GM18505 (cell line): Measurements from ENCODE around the gene MARS1.

ENCODE experiments used
- ATAC-seq: cut with Tn5 transposase; IDR thresholded peaks from one replicate; pipeline ENCODE4 v1.9.1; 2021; ENCODE audit not compliant: unreplicated experiment
- POLR2A ChIP-seq: IDR thresholded peaks from 4 replicates; pipeline ENCODE4 v1.6.1; 2011; ENCODE audit warnings: borderline replicate concordance; ENCODE audit not compliant: insufficient read depth, insufficient read length; ENCODE audit errors: extremely low read depth

The MARS1 gene

GRCh38 chr12:57470970-57471656, 16.8 kb upstream of the MARS1 start:
- ATAC-seq: no peak
- TF ChIP-seq POLR2A: no peak

- TF ChIP-seq POLR2A: no peak
Observed at GRCh38 chr12:57471661-57472060, 16.2 kb upstream of the MARS1 start.

GRCh38 chr12:57472391-57472790, 15.5 kb upstream of the MARS1 start:
- no peak for ATAC-seq
- no peak for TF ChIP-seq POLR2A

More at GRCh38 chr12:57471661-57472060, 16.2 kb upstream of the MARS1 start:
- no peak for ATAC-seq

GRCh38 chr12:57473392-57473791, 14.5 kb upstream of the MARS1 start:
- no peak for TF ChIP-seq POLR2A
- no peak for ATAC-seq

GRCh38 chr12:57473886-57474285, 14.0 kb upstream of the MARS1 start:
- no peak for TF ChIP-seq POLR2A
- no peak for ATAC-seq

- no peak for TF ChIP-seq POLR2A
- no peak for ATAC-seq
Observed at GRCh38 chr12:57474430-57474829, 13.4 kb upstream of the MARS1 start.

- ATAC-seq: no peak
- TF ChIP-seq POLR2A: no peak
Observed at GRCh38 chr12:57474862-57475261, 13.0 kb upstream of the MARS1 start.

- peak; percentile 17 for TF ChIP-seq POLR2A
- peak; percentile 5 for ATAC-seq
Observed at GRCh38 chr12:57475271-57476161, 12.4 kb upstream of the MARS1 start.

GRCh38 chr12:57476162-57476992, 11.5 kb upstream of the MARS1 start:
- TF ChIP-seq POLR2A: peak; percentile 66
- ATAC-seq: peak; percentile 41

GRCh38 chr12:57476993-57477709, 10.7 kb upstream of the MARS1 start:
- peak; percentile 12 for TF ChIP-seq POLR2A
- ATAC-seq: no peak

GRCh38 chr12:57477710-57478681, 9.9 kb upstream of the MARS1 start:
- no peak for ATAC-seq

GRCh38 chr12:57479043-57479375, 8.9 kb upstream of the MARS1 start:
- TF ChIP-seq POLR2A: no peak
- no peak for ATAC-seq

More at GRCh38 chr12:57477710-57478681, 9.9 kb upstream of the MARS1 start:
- TF ChIP-seq POLR2A: peak; percentile 61
